Measurements from ENCODE around the gene ATP2A3. TPM values are rescaled to one million over a fixed set of nuclear protein-coding genes. Genes with fewer than 3 reads are reported as not detected.
"Not testable (repeated sequence)": the region's sequence is repeated elsewhere in the genome, so short reads cannot be mapped to it uniquely, and the experiment has no call there.

The ATP2A3 gene
- total RNA-seq, 1 donor from 2014 or later = 274 TPM

GRCh38 chr17:3992370-3992769 lies 28.1 kb upstream of the ATP2A3 start:
- intact Hi-C loops (cut with micrococcal nuclease) = no loop called here

GRCh38 chr17:3991699-3992098 lies 27.5 kb upstream of the ATP2A3 start:
- intact Hi-C loops (cut with micrococcal nuclease) = not testable (repeated sequence)

- intact Hi-C loops (cut with micrococcal nuclease) = no loop called here
Observed at GRCh38 chr17:3990386-3991127, 26.3 kb upstream of the ATP2A3 start.

GRCh38 chr17:3989041-3989886 lies 25.0 kb upstream of the ATP2A3 start:
- intact Hi-C loops (cut with micrococcal nuclease) = no loop called here

- intact Hi-C loops (cut with micrococcal nuclease) = no loop called here
Observed at GRCh38 chr17:3988297-3989040, 24.2 kb upstream of the ATP2A3 start.

DNA sequence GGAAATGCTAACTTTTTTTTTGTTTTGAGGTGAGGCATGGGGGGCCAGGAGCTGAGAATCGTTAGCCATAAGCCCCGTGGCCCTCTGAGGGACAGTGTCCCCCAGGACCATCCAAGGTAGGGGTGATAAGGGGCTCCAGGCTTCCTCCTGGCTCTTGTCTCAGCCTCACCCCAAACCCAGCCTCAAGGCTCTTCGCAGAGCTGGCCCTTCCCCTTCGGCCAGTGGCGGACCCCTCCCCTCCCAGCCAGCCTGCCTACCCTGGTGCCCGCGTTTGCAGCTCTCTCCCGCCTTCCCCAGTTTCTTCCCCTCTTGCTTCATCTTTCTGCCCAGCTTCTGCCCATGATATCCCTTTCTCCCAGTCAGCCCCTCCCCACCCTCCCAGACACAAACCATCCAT lies 22.7 kb upstream of the ATP2A3 start:
- intact Hi-C loops (cut with micrococcal nuclease) = no loop called here

DNA sequence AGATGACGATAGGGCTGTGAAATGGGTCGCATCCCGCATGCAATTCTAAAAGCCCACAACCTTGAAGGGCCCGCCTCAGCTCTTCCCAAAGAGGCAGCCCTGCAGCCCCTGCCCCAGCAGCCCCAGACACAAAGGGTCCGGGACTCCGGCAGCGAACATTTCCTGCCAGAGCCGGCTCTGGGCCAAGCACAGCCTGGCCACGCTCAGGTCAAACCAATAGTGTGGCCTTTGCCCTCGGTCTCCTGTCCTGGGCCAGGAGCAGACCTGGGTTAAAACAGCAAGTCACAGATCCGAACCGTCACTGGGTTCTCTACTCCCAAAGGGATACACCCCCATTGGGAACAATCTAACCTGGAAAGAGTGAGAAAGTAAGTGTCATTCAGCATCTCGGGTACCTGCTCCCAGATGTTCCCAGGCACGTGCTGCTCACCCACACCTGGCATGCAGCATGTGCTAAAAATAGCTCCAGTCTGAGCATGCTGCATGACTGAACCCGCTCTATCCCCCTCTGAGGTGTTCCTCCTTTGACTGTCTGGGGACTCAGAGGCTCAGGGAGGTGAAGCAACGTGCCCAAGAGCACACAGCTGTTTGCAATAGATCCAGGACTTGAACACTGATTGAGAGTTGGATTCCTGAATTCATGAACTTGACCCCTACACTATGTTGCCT lies 22.2 kb upstream of the ATP2A3 start:
- intact Hi-C loops (cut with micrococcal nuclease) = no loop called here

- intact Hi-C loops (cut with micrococcal nuclease) = no loop called here
Observed at GRCh38 chr17:3985846-3986245, 21.6 kb upstream of the ATP2A3 start.

- intact Hi-C loops (cut with micrococcal nuclease) = no loop called here
Observed at GRCh38 chr17:3983606-3984484, 19.6 kb upstream of the ATP2A3 start.

- intact Hi-C loops (cut with micrococcal nuclease) = no loop called here
Observed at GRCh38 chr17:3982541-3983017, 18.3 kb upstream of the ATP2A3 start.

GRCh38 chr17:3982113-3982512 lies 17.9 kb upstream of the ATP2A3 start:
- intact Hi-C loops (cut with micrococcal nuclease) = no loop called here

DNA sequence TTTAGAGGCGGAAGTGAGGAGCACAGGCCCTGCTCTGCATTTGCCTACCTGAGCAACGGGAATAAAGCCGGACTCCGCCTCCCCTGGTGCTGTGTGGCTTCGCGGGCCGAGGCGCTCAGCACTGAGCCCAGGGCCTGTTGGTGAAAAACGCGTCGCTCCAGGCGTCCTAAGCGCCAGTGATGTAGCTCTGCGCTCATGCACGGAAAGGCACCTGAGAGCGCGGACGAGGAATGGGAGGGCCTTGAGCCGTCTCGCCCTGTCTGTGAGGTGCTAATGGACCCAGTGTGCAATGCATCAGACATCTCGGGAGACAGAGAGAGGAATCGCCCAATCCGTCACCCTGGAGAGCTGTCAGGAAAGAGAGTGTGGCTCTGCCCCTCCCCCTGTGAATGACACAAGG lies 17.2 kb upstream of the ATP2A3 start:
- intact Hi-C loops (cut with micrococcal nuclease) = no loop called here

- intact Hi-C loops (cut with micrococcal nuclease) = no loop called here
Observed at GRCh38 chr17:3980381-3981014, 16.3 kb upstream of the ATP2A3 start.

GRCh38 chr17:3979290-3979611 lies 15.0 kb upstream of the ATP2A3 start:
- intact Hi-C loops (cut with micrococcal nuclease) = no loop called here

DNA sequence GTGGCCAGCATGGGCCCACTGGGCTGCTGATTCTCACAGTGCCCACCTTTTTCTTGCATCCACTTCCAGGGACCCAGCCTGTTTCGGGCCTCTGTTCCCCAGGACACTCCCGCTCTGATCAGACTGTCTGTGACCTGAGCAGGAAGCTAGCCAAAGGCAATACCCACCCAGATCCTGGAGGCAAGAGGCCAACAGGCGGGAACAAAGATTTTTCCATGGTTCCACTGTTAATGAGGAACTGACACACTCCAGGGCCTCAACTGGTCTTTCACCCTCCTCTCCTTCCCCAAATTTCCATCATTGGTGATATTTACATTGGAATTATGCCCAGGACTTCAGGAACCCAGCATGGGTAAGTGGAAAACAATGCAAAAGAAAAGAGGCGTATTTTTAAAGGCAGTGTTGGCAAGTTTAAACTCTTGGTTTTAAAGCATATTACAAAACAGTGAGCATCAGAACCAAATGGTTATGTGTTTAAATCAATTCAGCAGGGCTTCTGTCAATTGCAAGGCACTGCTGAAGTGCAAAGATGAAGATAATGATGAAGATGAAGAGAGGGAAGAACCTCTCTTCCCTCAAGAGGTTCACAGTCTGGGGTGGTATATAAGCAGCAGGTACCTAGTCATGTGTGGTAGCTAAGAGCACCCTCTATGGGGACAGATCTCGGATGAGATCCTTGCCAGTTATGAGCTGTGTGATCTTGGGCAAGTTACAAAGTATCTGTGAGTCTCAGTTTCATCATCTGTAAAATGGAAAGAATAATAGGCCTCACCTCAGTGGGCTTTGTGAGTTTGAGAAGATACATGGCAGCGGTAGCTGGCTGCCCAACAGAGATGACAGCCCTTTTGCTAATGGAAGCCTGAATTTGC lies 14.4 kb upstream of the ATP2A3 start:
- intact Hi-C loops (cut with micrococcal nuclease) = no loop called here

DNA sequence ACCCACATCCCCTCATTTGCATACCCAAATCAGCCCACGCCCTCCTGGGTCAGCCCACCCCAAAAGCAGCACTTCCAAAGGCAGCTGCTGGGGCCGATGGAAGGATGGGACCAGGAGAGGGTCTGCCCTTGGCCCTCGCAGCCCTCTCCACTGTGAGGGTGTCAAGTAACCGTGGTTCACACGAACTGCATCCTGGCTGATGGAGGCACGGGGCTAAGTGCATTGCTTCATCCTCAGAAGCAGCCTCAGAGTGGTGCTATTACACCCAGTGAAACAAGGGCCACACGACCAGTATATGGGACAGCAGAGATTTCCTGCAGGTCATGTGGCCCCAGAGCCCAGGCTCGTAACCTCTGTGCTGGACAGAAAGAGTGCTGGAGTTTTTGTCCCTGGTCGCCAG lies 13.2 kb upstream of the ATP2A3 start:
- intact Hi-C loops (cut with micrococcal nuclease) = no loop called here

- intact Hi-C loops (cut with micrococcal nuclease) = no loop called here
Observed at GRCh38 chr17:3976675-3977171, 12.5 kb upstream of the ATP2A3 start.

- intact Hi-C loops (cut with micrococcal nuclease) = no loop called here
Observed at GRCh38 chr17:3974980-3975379, 10.7 kb upstream of the ATP2A3 start.

Data from T-helper 1 cell treated with Interleukin-12 subunit alpha and Interleukin-12 subunit beta and Interleukin-4 antibody, amounts not matched to agents 30 ng/mL and 1 ng/mL, for 36 hours (primary cell).